Measurements from ENCODE around the gene EN2. TPM values are rescaled to one million over a fixed set of nuclear protein-coding genes. Genes with fewer than 3 reads are reported as not detected.

The EN2 gene
- total RNA-seq, 4 donors from 2014 or later: not detected

GRCh38 chr7:155429651-155430050, 28.3 kb upstream of the EN2 start:
- peaks cover 47% of the 10 kb centered on the region for H3K27me3 ChIP-seq
- no peak for TF ChIP-seq POLR2AphosphoS5 (IDR thresholded peaks at IDR 0.05)
- TF ChIP-seq POLR2A (IDR thresholded peaks at IDR 0.05): no peak
- TF ChIP-seq EP300 (IDR thresholded peaks at IDR 0.05; ENCODE audit: low read depth): no peak
- no peak for TF ChIP-seq CTCF (IDR thresholded peaks at IDR 0.05)
- WGBS, 2 donors (ENCODE audit: low coverage in 1 of 2): 68% methylated on average over 6 of the region's 6 CpGs; no CpG with 5 or more reads in 1 of the 2 donors
- H3K4me1 ChIP-seq: no peaks in the 10 kb centered on the region
- intact Hi-C loops (cut with DNase I; ENCODE audit: low total_unique reads) (loop anchor here (5.0 kb wide), 1 partner anchor 353 kb away; no protein-coding TSS in a partner anchor), in situ Hi-C loops (cut with MboI; ENCODE audit: low pct_ligation_motif_present in 1 of 4, low pct_unique_long_range_greater_than_20kb in 1 of 4, low sequenced_read_pairs in 3 of 4) (no loop called here)
- no peaks in the 10 kb centered on the region for H3K36me3 ChIP-seq
- H3K4me3 ChIP-seq: no peak overlapping the region
- no peak for DNase-seq
- H3K9me3 ChIP-seq: no peaks in the 10 kb centered on the region
- H3K27ac ChIP-seq: no peak overlapping the region

- no peaks in the 10 kb centered on the region for H3K9me3 ChIP-seq
- 76% methylated on average over 10 of the region's 10 CpGs; no CpG with 5 or more reads in 1 of the 2 donors for WGBS, 2 donors (ENCODE audit: low coverage in 1 of 2)
- DNase-seq: no peak
- H3K4me1 ChIP-seq: no peaks in the 10 kb centered on the region
- in situ Hi-C loops (cut with MboI; ENCODE audit: low pct_ligation_motif_present in 1 of 4, low pct_unique_long_range_greater_than_20kb in 1 of 4, low sequenced_read_pairs in 3 of 4): no loop called here
- no peak overlapping the region for H3K4me3 ChIP-seq
- intact Hi-C loops (cut with DNase I; ENCODE audit: low total_unique reads): no loop called here
- no peak overlapping the region for H3K27ac ChIP-seq
- TF ChIP-seq CTCF (IDR thresholded peaks at IDR 0.05): no peak
- TF ChIP-seq EP300 (IDR thresholded peaks at IDR 0.05; ENCODE audit: low read depth): no peak
- H3K36me3 ChIP-seq: no peaks in the 10 kb centered on the region
- peaks cover 47% of the 10 kb centered on the region for H3K27me3 ChIP-seq
These were observed 27.3 kb upstream of the EN2 start for GRCh38 chr7:155430606-155431005.

- in situ Hi-C loops (cut with MboI; ENCODE audit: low pct_ligation_motif_present in 1 of 4, low pct_unique_long_range_greater_than_20kb in 1 of 4, low sequenced_read_pairs in 3 of 4): no loop called here
- Histone ChIP-seq H3K27me3 (peaks cover 47% of the 10 kb centered on the region), H3K9me3 (no peaks in the 10 kb centered on the region), H3K27ac (no peak overlapping the region), H3K4me1 (no peaks in the 10 kb centered on the region), H3K36me3 (no peaks in the 10 kb centered on the region), H3K4me3 (no peak overlapping the region)
- no peak for DNase-seq
- intact Hi-C loops (cut with DNase I; ENCODE audit: low total_unique reads): no loop called here
- 82 to 100% methylated on average over 1 to 10 of the region's 12 CpGs for WGBS, 2 donors (ENCODE audit: low coverage in 1 of 2)
- no peak for TF ChIP-seq CTCF (IDR thresholded peaks at IDR 0.05)
- no peak for TF ChIP-seq POLR2AphosphoS5 (IDR thresholded peaks at IDR 0.05)
These were observed 26.7 kb upstream of the EN2 start for GRCh38 chr7:155431231-155431630.

GRCh38 chr7:155431711-155432110, 26.2 kb upstream of the EN2 start:
- Histone ChIP-seq H3K4me1 (no peaks in the 10 kb centered on the region), H3K36me3 (no peaks in the 10 kb centered on the region), H3K4me3 (no peak overlapping the region), H3K27me3 (peaks cover 49% of the 10 kb centered on the region), H3K9me3 (no peaks in the 10 kb centered on the region), H3K27ac (no peak overlapping the region)
- DNase-seq: no peak
- WGBS, 2 donors (ENCODE audit: low coverage in 1 of 2): 72% methylated on average over 14 of the region's 14 CpGs; no CpG with 5 or more reads in 1 of the 2 donors
- TF ChIP-seq POLR2A (IDR thresholded peaks at IDR 0.05) (no peak), CTCF (IDR thresholded peaks at IDR 0.05) (no peak), POLR2AphosphoS5 (IDR thresholded peaks at IDR 0.05) (no peak), EP300 (IDR thresholded peaks at IDR 0.05; ENCODE audit: low read depth) (no peak)
- in situ Hi-C loops (cut with MboI; ENCODE audit: low pct_ligation_motif_present in 1 of 4, low pct_unique_long_range_greater_than_20kb in 1 of 4, low sequenced_read_pairs in 3 of 4) (no loop called here), intact Hi-C loops (cut with DNase I; ENCODE audit: low total_unique reads) (no loop called here)

Measured in transverse colon (tissue), 4 donors.